Gastroesophageal sphincter (tissue), 4 donors: ENCODE data around the gene TANGO2. TPM values are rescaled to one million over a fixed set of nuclear protein-coding genes. Genes with fewer than 3 reads are reported as not detected.

Source experiments
- ATAC-seq: fragments of 150-250 bp; one replicate; pipeline ENCODE4 v1.9.1; 2016; ENCODE audit warnings: mild to moderate bottlenecking, moderate library complexity
- H3K27ac ChIP-seq, 4 donors: fragments of 200-600 bp; sonication (generic) in 3 of 4; 1 replicate in 3 of 4; 2 replicates in 1 of 4; pipeline ENCODE4 v1.5.1; 2016 to 2019
- H3K27me3 ChIP-seq: fragments of 200-600 bp; sonication (generic); one replicate; pipeline ENCODE4 v1.5.1; 2019
- H3K36me3 ChIP-seq, 2 donors: fragments of 200-600 bp; sonication (generic); one replicate each; pipeline ENCODE4 v1.5.1; 2019; ENCODE audit warnings: control low read depth in 1 of 2
- H3K4me1 ChIP-seq, 3 donors: fragments of 200-600 bp; sonication (generic); 1 replicate in 2 of 3; 2 replicates in 1 of 3; pipeline ENCODE4 v1.5.1; 2016 to 2019; ENCODE audit warnings: control low read depth in 2 of 3
- H3K4me3 ChIP-seq, 2 donors: fragments of 200-600 bp; sonication (generic); one replicate each; pipeline ENCODE4 v1.5.1; 2019; ENCODE audit warnings: mild to moderate bottlenecking in 1 of 2, moderate library complexity in 1 of 2
- H3K9me3 ChIP-seq, 3 donors: fragments of 200-600 bp; sonication (generic); one replicate each; pipeline ENCODE4 v1.5.1; 2017 to 2019; ENCODE audit warnings: control low read depth in 2 of 3
- CTCF ChIP-seq, 4 experiments: fragments of 200-600 bp in 2 of 4; fragments of 450-650 bp in 2 of 4; sonication (generic) in 1 of 4; IDR thresholded peaks; one replicate each; pipeline ENCODE4 v1.5.1; 2017 to 2019; ENCODE audit warnings: antibody characterized with exemption in 4 of 4, mild to moderate bottlenecking in 2 of 4, moderate library complexity in 2 of 4
- EP300 ChIP-seq: sonication (generic); formaldehyde crosslinking; IDR thresholded peaks from one replicate; pipeline ENCODE4 v1.6.1; 2017; ENCODE audit warnings: antibody characterized with exemption, mild to moderate bottlenecking
- POLR2A ChIP-seq, 2 donors: fragments of 450-650 bp; IDR thresholded peaks; one replicate each; pipeline ENCODE4 v1.6.1; 2017; ENCODE audit warnings: antibody characterized with exemption in 2 of 2, mild to moderate bottlenecking in 2 of 2, moderate library complexity in 1 of 2
- POLR2AphosphoS5 ChIP-seq: sonication (generic); formaldehyde crosslinking; IDR thresholded peaks from one replicate; pipeline ENCODE4 v1.6.1; 2017; ENCODE audit warnings: antibody characterized with exemption
- WGBS, 2 donors: methylation state at CpG; one replicate each; pipeline ENCODE4 v1.1.5; 2018; ENCODE audit warnings: low coverage in 1 of 2; 5-methylcytosine and 5-hydroxymethylcytosine counted together
- total RNA-seq, 4 donors: library from RNA; depleted of rRNA; stranded (reverse); fragments of >200 nt; gene quantifications; one replicate each; pipeline ENCODE4 v1.1.0, GENCODE V29; 2016

Gene TANGO2
- total RNA-seq, 4 donors from 2014 or later: 20.0 to 65.5 (median 45.8) TPM

- H3K4me3 ChIP-seq: no peak overlapping the region
- TF ChIP-seq POLR2A (IDR thresholded peaks at IDR 0.05) (no peak), CTCF (IDR thresholded peaks at IDR 0.05) (no peak), POLR2AphosphoS5 (no peak), EP300 (no peak)
- ATAC-seq: no peak
- H3K27me3 ChIP-seq: no peaks in the 10 kb centered on the region
- H3K4me1 ChIP-seq: peaks cover 0 to 35% (median 15%) of the 10 kb centered on the region in 3 donors
- peaks cover 0 to 11% of the 10 kb centered on the region in 2 donors for H3K36me3 ChIP-seq
- H3K27ac ChIP-seq: no peak overlapping the region
- 96% methylated on average over 4 to 10 of the region's 13 CpGs for WGBS, 2 donors
- H3K9me3 ChIP-seq: no peaks in the 10 kb centered on the region
These were observed 4.7 kb downstream of the TANGO2 start for GRCh38 chr22:20025401-20026203.

DNA sequence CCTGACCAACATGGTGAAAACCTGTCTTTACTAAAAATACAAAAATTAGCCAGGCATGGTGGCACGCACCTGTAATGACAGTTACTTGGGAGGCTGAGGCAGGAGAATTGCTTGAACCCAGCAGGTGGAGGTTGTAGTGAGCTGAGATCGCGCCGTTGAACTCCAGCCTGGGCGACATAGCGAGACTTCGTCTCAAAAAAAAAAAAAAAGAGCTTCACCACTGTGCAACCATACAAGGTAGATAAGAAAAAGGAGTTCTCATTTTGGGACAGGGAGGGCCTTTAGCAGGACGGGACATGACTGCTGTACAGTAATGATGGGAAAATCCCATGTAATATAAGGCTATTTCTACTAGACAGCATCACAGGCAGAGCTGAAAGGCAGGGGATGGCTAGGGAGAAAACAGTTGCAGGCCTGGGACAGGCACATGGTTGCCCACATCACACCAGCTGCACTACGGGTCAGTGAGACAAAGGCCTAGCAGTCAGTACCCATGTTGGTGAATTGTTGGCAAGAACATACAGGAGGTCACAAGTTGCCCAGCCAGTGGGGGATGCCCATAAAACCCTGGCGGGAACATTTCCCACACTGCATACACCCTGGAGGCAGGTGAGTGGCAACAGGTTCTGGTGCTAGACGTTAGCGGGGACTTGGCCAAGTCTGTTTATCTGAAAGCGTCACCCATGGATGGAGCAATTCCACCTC, 5.4 kb downstream of the TANGO2 start:
- H3K9me3 ChIP-seq: no peaks in the 10 kb centered on the region
- WGBS, 2 donors: 94 to 100% methylated on average over 7 to 11 of the region's 13 CpGs
- no peak overlapping the region for H3K4me3 ChIP-seq
- H3K27me3 ChIP-seq: no peaks in the 10 kb centered on the region
- peaks cover 0 to 33% (median 15%) of the 10 kb centered on the region in 3 donors for H3K4me1 ChIP-seq
- ATAC-seq: no peak
- H3K27ac ChIP-seq: no peak overlapping the region
- H3K36me3 ChIP-seq: peaks cover 0 to 12% of the 10 kb centered on the region in 2 donors
- TF ChIP-seq CTCF (IDR thresholded peaks at IDR 0.05): no peak
- no peak for TF ChIP-seq EP300
- TF ChIP-seq POLR2AphosphoS5: no peak
- no peak for TF ChIP-seq POLR2A (IDR thresholded peaks at IDR 0.05)

DNA sequence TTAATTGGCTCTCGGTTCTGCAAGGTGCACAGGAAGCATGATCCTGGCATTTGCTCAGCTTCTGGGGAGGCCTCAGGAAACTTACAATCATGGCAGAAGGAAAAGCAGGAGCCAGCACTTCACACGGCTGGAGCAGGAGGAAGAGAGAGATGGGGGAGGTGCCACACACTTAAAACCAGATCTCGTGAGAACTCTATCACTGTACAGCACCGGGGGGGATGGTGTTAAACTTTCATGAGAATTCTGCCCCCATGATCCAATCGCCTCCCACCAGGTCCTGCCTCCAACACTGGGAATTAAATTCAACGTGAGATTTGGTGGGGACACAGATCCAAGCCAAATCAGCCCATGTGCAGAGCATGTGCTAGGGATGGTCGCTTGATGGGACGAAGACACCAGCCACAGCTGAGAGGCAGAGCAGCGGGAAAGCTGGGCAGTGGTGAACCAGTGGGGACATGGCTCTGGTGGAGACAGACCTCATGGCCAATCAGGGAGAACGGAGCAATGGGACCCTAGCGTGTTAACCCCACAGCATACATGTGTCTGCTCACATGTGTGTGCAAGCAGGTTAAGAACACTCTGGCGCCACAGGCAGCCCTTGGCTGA, 6.2 kb downstream of the TANGO2 start:
- Histone ChIP-seq H3K9me3 (no peaks in the 10 kb centered on the region), H3K27ac (no peak overlapping the region), H3K4me1 (peaks cover 0 to 30% (median 9%) of the 10 kb centered on the region in 3 donors), H3K36me3 (peaks cover 0 to 20% of the 10 kb centered on the region in 2 donors), H3K4me3 (no peak overlapping the region), H3K27me3 (no peaks in the 10 kb centered on the region)
- 91 to 100% methylated on average over 3 to 6 of the region's 12 CpGs for WGBS, 2 donors
- no peak for TF ChIP-seq POLR2A (IDR thresholded peaks at IDR 0.05)
- no peak for TF ChIP-seq POLR2AphosphoS5
- no peak for TF ChIP-seq CTCF (IDR thresholded peaks at IDR 0.05)
- ATAC-seq: no peak

DNA sequence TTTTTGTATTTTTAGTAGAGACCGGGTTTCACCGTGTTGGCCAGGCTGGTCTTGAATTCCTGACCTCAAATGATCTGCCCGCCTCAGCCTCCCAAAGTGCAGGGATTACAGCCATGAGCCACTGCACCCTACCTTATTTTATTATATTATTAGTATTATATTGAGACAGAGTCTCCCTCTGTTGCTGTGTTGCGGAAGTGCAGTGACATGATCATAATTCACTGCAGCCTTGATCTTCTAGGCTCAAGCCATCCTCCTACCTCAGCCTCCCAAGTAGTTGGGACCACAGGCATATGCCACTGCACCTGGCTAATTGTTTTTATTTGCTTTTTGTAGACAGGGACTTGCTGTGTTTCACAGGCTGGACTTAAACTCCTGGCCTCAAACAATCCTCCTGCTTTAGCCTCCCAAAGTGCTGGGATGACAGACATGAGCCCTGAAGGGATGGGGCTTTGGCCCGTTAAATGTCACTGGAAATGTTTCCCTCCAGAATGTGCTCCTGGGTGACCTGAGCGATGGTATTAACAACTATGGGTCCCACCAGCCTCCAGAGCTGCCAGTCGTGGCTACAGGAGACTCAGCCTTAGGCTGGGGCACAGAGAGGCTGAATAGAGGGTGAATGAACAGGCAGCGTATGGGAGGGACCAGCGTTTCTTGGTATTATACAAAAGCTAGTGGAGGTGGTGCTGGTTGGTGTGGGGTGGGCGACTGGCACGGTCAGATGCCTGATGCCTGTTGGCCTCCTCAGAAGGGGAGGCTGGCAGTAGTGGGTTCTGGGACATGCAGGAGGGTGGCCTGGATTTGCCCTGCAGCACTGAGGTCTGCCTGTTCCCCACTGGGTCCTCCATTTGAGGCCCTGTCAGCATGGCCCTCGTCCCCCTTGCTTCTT, 7.3 kb downstream of the TANGO2 start:
- WGBS, 2 donors: 79 to 83% methylated on average over 3 to 9 of the region's 12 CpGs
- Histone ChIP-seq H3K4me1 (peaks cover 0 to 30% (median 9%) of the 10 kb centered on the region in 3 donors), H3K36me3 (peaks cover 0 to 25% of the 10 kb centered on the region in 2 donors), H3K9me3 (no peaks in the 10 kb centered on the region), H3K4me3 (no peak overlapping the region), H3K27ac (no peak overlapping the region), H3K27me3 (no peaks in the 10 kb centered on the region)
- no peak for ATAC-seq
- TF ChIP-seq POLR2AphosphoS5: no peak
- no peak for TF ChIP-seq POLR2A (IDR thresholded peaks at IDR 0.05)
- TF ChIP-seq CTCF (IDR thresholded peaks at IDR 0.05): no peak
- no peak for TF ChIP-seq EP300
